HepG2 (cell line): ENCODE results near the gene DALRD3. TPM values are rescaled to one million over a fixed set of nuclear protein-coding genes. Genes with fewer than 3 reads are reported as not detected.
A peak's percentile ranks its signal among the peaks of the same experiment; 100 is the strongest.

Experiments used
- ATAC-seq: fragments of 200-7000 bp; cut with Tn5 transposase; 3 replicates; pipeline ENCODE4 v1.9.1; 2020; ENCODE audit warnings: mild to moderate bottlenecking, moderate library complexity
- BruUV-seq: library from RNA; stranded (reverse); fragments of 400-500 nt; replicated peaks from 2 replicates; lab custom pipeline; 2021; lab: Mats Ljungman, UMichigan
- CTCF ChIA-PET: fragments of 300-600 bp; formaldehyde crosslinking; extraction: SDS; loops from one replicate; lab custom pipeline; 2021; ENCODE audit warnings: low total read pairs, inconsistent platforms, low intra/inter-chr PET ratio; lab: Yijun Ruan, JAX
- POLR2A ChIA-PET: fragments of 350-600 bp; sonication (Branson Sonifier 250); formaldehyde crosslinking; loops from one replicate; lab custom pipeline; 2020; ENCODE audit warnings: antibody characterized with exemption, inconsistent platforms; lab: Yijun Ruan, JAX
- DNase-seq: peaks from one replicate; pipeline ENCODE4 v3.0.0-alpha.2; 2015; ENCODE audit warnings: low spot score
- FAIRE-seq: peaks from 3 replicates; lab custom pipeline; 2011; peaks lifted over from hg19 to GRCh38; lab: Jason Lieb, UNC
- H2AFZ ChIP-seq: one replicate; pipeline ENCODE4 v1.6.1; 2011; ENCODE audit warnings: low read length, inconsistent platforms
- H3K27ac ChIP-seq: fragments of 300-600 bp; 3 replicates; pipeline ENCODE4 v1.8.0; 2011; ENCODE audit warnings: mixed run types, mild to moderate bottlenecking, mixed read lengths, low read length, inconsistent platforms; ENCODE audit not compliant: insufficient read depth; ENCODE audit errors: extremely low read length
- H3K27me3 ChIP-seq, 2 experiments: fragments of 200-600 bp in 1 of 2; 2 replicates in 1 of 2; 3 replicates in 1 of 2; pipeline versions ENCODE4 v1.6.0 to v1.8.0; 2011; ENCODE audit warnings: low read length in 2 of 2, mild to moderate bottlenecking in 2 of 2, moderate library complexity in 2 of 2, inconsistent platforms in 1 of 2; ENCODE audit not compliant: insufficient read depth in 2 of 2, control insufficient read depth in 1 of 2
- H3K36me3 ChIP-seq, 2 experiments: fragments of 200-600 bp in 1 of 2; replicated peaks in 1 of 2; 2 replicates in 1 of 2; 3 replicates in 1 of 2; pipeline versions ENCODE4 v1.5.1 to v1.8.0; 2011; ENCODE audit warnings: low read length in 2 of 2, inconsistent platforms in 1 of 2; ENCODE audit not compliant: insufficient read depth in 2 of 2, control insufficient read depth in 1 of 2
- H3K4me1 ChIP-seq: 2 replicates; pipeline ENCODE4 v1.5.1; 2012; ENCODE audit warnings: low read length, inconsistent platforms; ENCODE audit not compliant: insufficient read depth
- H3K4me2 ChIP-seq: 2 replicates; pipeline ENCODE4 v1.6.0; 2011; ENCODE audit warnings: low read depth, low read length, inconsistent platforms
- H3K4me3 ChIP-seq, 3 experiments: fragments of 200-600 bp in 1 of 3; sonication (generic), shearing (Covaris generic) in 1 of 3; replicated peaks in 1 of 3; 2 replicates each; pipeline ENCODE4 v1.5.1; 2011 to 2016; ENCODE audit warnings: low read length in 3 of 3, inconsistent platforms in 2 of 3, low read depth in 2 of 3, mild to moderate bottlenecking in 2 of 3, control low read depth in 1 of 3, mixed read lengths in 1 of 3; ENCODE audit not compliant: insufficient read depth in 1 of 3
- H3K79me2 ChIP-seq: one replicate; pipeline ENCODE4 v1.6.1; 2011; ENCODE audit warnings: low read length, inconsistent platforms; ENCODE audit not compliant: insufficient read depth
- H3K9ac ChIP-seq: 2 replicates; pipeline ENCODE4 v1.6.0; 2011; ENCODE audit warnings: mild to moderate bottlenecking, low read depth, low read length, inconsistent platforms; ENCODE audit not compliant: insufficient read depth
- H3K9me3 ChIP-seq: 2 replicates; pipeline ENCODE4 v1.5.1; 2012; ENCODE audit warnings: mild to moderate bottlenecking, low read length
- H4K20me1 ChIP-seq: 2 replicates; pipeline ENCODE4 v1.6.0; 2011; ENCODE audit warnings: inconsistent platforms, mild to moderate bottlenecking, low read length, moderate library complexity; ENCODE audit not compliant: insufficient read depth
- KAT2B ChIP-seq: fragments of 150-350 bp; IDR thresholded peaks from 2 replicates; pipeline ENCODE4 v1.6.1; 2014; ENCODE audit warnings: low read depth, low read length, borderline replicate concordance
- KAT7 ChIP-seq: IDR thresholded peaks from 2 replicates; pipeline ENCODE4 v1.6.1; 2018; ENCODE audit warnings: borderline replicate concordance, missing compliant biosample characterization
- KDM2A ChIP-seq: sonication (generic); formaldehyde crosslinking; IDR thresholded peaks from 2 replicates; pipeline ENCODE4 v1.4.0; 2020; ENCODE audit warnings: low read depth, missing genetic modification reagents, borderline replicate concordance
- KDM5A ChIP-seq: fragments of 200-600 bp; sonication (generic); IDR thresholded peaks from 2 replicates; pipeline ENCODE4 v1.7.0; 2018; ENCODE audit warnings: antibody characterized with exemption, mild to moderate bottlenecking, low read length, borderline replicate concordance
- MED13 ChIP-seq: sonication (generic); formaldehyde crosslinking; IDR thresholded peaks from 2 replicates; pipeline ENCODE4 v1.5.0; 2020; ENCODE audit warnings: missing genetic modification reagents
- NBN ChIP-seq: fragments of 450-650 bp; conservative IDR thresholded peaks from 2 replicates; pipeline ENCODE4 v1.6.1; 2017
- NFE2L1 ChIP-seq: sonication (generic); formaldehyde crosslinking; IDR thresholded peaks from 2 replicates; pipeline ENCODE4 v1.4.0; 2020; ENCODE audit warnings: missing genetic modification reagents, mild to moderate bottlenecking, borderline replicate concordance
- NONO ChIP-seq, 2 experiments: fragments of 450-650 bp in 1 of 2; sonication (generic) in 1 of 2; formaldehyde crosslinking in 1 of 2; IDR thresholded peaks in 1 of 2; conservative IDR thresholded peaks in 1 of 2; 2 replicates each; pipeline versions ENCODE4 v1.6.1 to v1.8.0; 2017 to 2022; ENCODE audit warnings: mild to moderate bottlenecking in 1 of 2, missing genetic modification reagents in 1 of 2, moderate library complexity in 1 of 2
- NR2C2 ChIP-seq: sonication (generic); formaldehyde crosslinking; IDR thresholded peaks from 2 replicates; pipeline ENCODE4 v1.4.0; 2020; ENCODE audit warnings: missing genetic modification reagents, mild to moderate bottlenecking, moderate library complexity, borderline replicate concordance
- SP1 ChIP-seq, 2 experiments: fragments of 450-650 bp in 1 of 2; sonication (generic) in 1 of 2; formaldehyde crosslinking in 1 of 2; IDR thresholded peaks; 2 replicates each; pipeline versions ENCODE4 v1.4.0 to v1.6.1; 2016 to 2020; ENCODE audit warnings: missing genetic modification reagents in 1 of 2
- ZEB1 ChIP-seq: IDR thresholded peaks from 2 replicates; pipeline ENCODE4 v1.6.1; 2012; ENCODE audit warnings: mild to moderate bottlenecking, low read depth, inconsistent platforms; ENCODE audit not compliant: insufficient replicate concordance
- ZFY ChIP-seq: sonication (generic); formaldehyde crosslinking; IDR thresholded peaks from 2 replicates; pipeline ENCODE4 v1.4.0; 2020; ENCODE audit warnings: missing genetic modification reagents
- ZNF160 ChIP-seq: sonication (generic); formaldehyde crosslinking; IDR thresholded peaks from 2 replicates; pipeline ENCODE4 v1.8.0; 2022; ENCODE audit warnings: mild to moderate bottlenecking, inconsistent platforms, missing genetic modification reagents
- ZNF207 ChIP-seq: fragments of 450-650 bp; IDR thresholded peaks from 2 replicates; pipeline ENCODE4 v1.6.1; 2016; ENCODE audit warnings: antibody characterized with exemption, borderline replicate concordance
- ZNF33A ChIP-seq: sonication (generic); formaldehyde crosslinking; IDR thresholded peaks from 2 replicates; pipeline ENCODE4 v1.5.1; 2020; ENCODE audit warnings: missing genetic modification reagents, mild to moderate bottlenecking, moderate library complexity, borderline replicate concordance
- ZNF567 ChIP-seq: sonication (generic); formaldehyde crosslinking; IDR thresholded peaks from 2 replicates; pipeline ENCODE4 v1.8.1; 2023; ENCODE audit warnings: mild to moderate bottlenecking, missing genetic modification reagents, borderline replicate concordance
- ZNF713 ChIP-seq: sonication (generic); formaldehyde crosslinking; IDR thresholded peaks from 2 replicates; pipeline ENCODE4 v1.4.0; 2020; ENCODE audit warnings: mild to moderate bottlenecking, missing genetic modification reagents
- ZSCAN21 ChIP-seq: sonication (generic); formaldehyde crosslinking; IDR thresholded peaks from 2 replicates; pipeline ENCODE4 v1.8.0; 2022; ENCODE audit warnings: mild to moderate bottlenecking, missing genetic modification reagents, moderate library complexity, borderline replicate concordance
- WGBS: methylation state at CpG from one replicate; pipeline ENCODE4 v1.1.6; 2017; ENCODE audit warnings: low lambda C conversion rate; 5-methylcytosine and 5-hydroxymethylcytosine counted together
- in situ Hi-C: cut with HindIII; loops from 2 replicates; pipeline ENCODE4 v1.10.0; 2017; ENCODE audit warnings: low pct_unique_long_range_greater_than_20kb; ENCODE audit not compliant: extremely low pct_ligation_motif_present
- intact Hi-C: fragments of 100-400 bp; cut with micrococcal nuclease; formaldehyde crosslinking; loops from one replicate; pipeline ENCODE4 v1.10.0; 2022; ENCODE audit not compliant: unreplicated experiment
- polyA plus RNA-seq, 8 experiments: library from polyadenylated mRNA; depleted of rRNA in 3 of 8; stranded (reverse) in 7 of 8; unstranded in 1 of 8; fragments of >200 nt; fragmentation: Illumina TruSeq in 4 of 8; extraction: Trizol in 4 of 8; gene quantifications; 2 replicates each; pipeline versions ENCODE4 v1.2.1 to v1.2.3, GENCODE V29; 2011 to 2016; ENCODE audit warnings: low read depth in 4 of 8, missing spikeins in 1 of 8, mixed read lengths in 1 of 8; ENCODE audit not compliant: insufficient read depth in 1 of 8
- total RNA-seq, 5 experiments: library from RNA; depleted of rRNA; stranded (reverse); fragments of >200 nt; fragmentation: Illumina TruSeq; extraction: Trizol; gene quantifications; 2 replicates each; pipeline ENCODE4 v1.2.3, GENCODE V29; 2016; ENCODE audit warnings: low read depth in 1 of 5
- TF ChIP-seq, protein P1 (sequence below): IDR thresholded peaks from 2 replicates; pipeline ENCODE4 v1.6.1; 2012; ENCODE audit warnings: low read depth, low read length, improper control_type of control experiment
- TF ChIP-seq, protein P2 (sequence below): sonication (generic); formaldehyde crosslinking; IDR thresholded peaks from 2 replicates; pipeline ENCODE4 v1.4.0; 2020; ENCODE audit warnings: missing genetic modification reagents
- TF ChIP-seq, protein P3 (sequence below): sonication (generic); formaldehyde crosslinking; IDR thresholded peaks from 2 replicates; pipeline ENCODE4 v1.8.0; 2022; ENCODE audit warnings: missing genetic modification reagents, low read depth, mild to moderate bottlenecking, borderline replicate concordance

DALRD3 gene
- total and polyA plus RNA-seq, 2 of the 13 experiments (the other 11 are each of a cell fraction or from before 2014, with no cell fraction given) = 19.9 to 36.5 TPM

DNA sequence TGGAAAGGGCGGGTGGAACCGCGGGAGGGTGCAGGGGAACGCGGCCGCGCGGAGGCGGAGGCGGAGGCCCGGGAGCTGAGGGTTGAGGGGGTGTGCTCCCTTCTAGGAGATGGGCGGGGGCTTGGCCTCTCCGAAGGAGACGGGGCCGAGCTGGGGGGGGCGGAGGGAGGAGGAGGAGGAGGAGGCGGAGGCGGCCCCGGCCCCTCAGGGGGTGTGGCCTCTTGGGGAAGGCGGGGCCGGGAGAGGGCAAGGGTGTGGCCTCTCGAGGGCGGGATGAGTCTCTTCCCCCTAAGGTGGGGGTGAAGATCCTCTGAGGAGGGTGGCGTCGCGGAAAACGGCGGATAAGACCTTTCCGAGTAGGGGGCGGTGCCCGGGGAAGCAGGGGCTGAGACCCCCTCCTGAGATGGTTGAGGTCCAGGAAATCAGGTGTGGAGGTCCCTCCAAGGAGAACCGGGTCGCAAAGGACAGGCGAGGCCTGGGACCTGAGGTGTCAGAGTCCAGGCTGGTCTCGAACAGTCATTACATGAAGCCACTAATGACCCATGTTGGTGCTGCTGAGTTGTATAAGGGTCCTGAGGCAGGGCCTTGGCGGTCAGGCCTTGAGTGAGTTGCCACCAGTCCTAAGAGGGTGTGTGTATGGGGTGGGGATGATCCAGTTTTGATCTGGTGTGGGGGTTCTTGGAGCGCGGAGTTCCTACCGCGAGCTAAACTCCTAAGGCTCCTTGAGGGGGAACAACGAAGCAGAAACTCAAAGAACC lies 10.4 kb downstream of the DALRD3 start:
- POLR2A ChIA-PET = interaction anchor here (0.8 to 12.8 kb wide), 20 partner anchors 8 to 457 kb away, joined by 3 to 280 read pairs (median 6); partner anchors contain the start of genes AMT, DALRD3, IMPDH2 and LAMB2
- 23% methylated on average over 32 of the region's 41 CpGs for WGBS
- Histone ChIP-seq H3K9me3 (no peaks in the 10 kb centered on the region), H3K27ac (peak overlapping the region; percentile 86), H3K36me3 (peaks cover 8 to 16% of the 10 kb centered on the region in 2 experiments), H3K27me3 (no peaks in the 10 kb centered on the region), H3K79me2 (peaks cover 34% of the 10 kb centered on the region), H4K20me1 (peaks cover 17% of the 10 kb centered on the region), H3K4me3 (peak overlapping the region; percentile 74 to 88 (median 78)), H3K4me2 (peak overlapping the region; percentile 92), H3K9ac (peak overlapping the region; percentile 89), H2AFZ (no peak overlapping the region), H3K4me1 (peaks cover 51% of the 10 kb centered on the region)
- CTCF ChIA-PET = no interaction called here
- TSS peak; percentile 62 for BruUV-seq
- in situ Hi-C loops (no loop called here), intact Hi-C loops (no loop called here)
- ATAC-seq (peak; percentile 35), DNase-seq (peak; percentile 39), FAIRE-seq (no peak)
- no peak for TF ChIP-seq NFE2L1 (CRISPR knock-in tag)
- TF ChIP-seq KAT7 (CRISPR knock-in tag) = no peak
- no peak for TF ChIP-seq NONO (IDR thresholded peaks at IDR 0.05)
- TF ChIP-seq NONO (CRISPR knock-in tag; conservative IDR thresholded peaks at IDR 0.05) = no peak
- no peak for TF ChIP-seq KAT2B
- no peak for TF ChIP-seq ZEB1
- TF ChIP-seq ZNF567 = no peak
- peak; percentile 10; the same call in 1 of the 2 replicates for TF ChIP-seq KDM5A
- no peak for TF ChIP-seq ZSCAN21 (CRISPR knock-in tag)
- no peak for TF ChIP-seq ZFY
- TF ChIP-seq MED13 (CRISPR knock-in tag) = no peak
- TF ChIP-seq, protein P1, sequence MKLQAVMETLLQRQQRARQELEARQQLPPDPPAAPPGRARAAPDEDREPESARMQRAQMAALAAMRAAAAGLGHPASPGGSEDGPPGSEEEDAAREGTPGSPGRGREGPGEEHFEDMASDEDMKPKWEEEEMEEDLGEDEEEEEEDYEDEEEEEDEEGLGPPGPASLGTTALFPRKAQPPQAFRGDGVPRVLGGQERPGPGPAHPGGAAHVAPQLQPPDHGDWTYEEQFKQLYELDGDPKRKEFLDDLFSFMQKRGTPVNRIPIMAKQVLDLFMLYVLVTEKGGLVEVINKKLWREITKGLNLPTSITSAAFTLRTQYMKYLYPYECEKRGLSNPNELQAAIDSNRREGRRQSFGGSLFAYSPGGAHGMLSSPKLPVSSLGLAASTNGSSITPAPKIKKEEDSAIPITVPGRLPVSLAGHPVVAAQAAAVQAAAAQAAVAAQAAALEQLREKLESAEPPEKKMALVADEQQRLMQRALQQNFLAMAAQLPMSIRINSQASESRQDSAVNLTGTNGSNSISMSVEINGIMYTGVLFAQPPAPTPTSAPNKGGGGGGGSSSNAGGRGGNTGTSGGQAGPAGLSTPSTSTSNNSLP = no peak
- no peak for TF ChIP-seq ZNF207
- TF ChIP-seq KDM2A = no peak
- no peak for TF ChIP-seq ZNF33A (CRISPR knock-in tag)
- TF ChIP-seq, protein P2, sequence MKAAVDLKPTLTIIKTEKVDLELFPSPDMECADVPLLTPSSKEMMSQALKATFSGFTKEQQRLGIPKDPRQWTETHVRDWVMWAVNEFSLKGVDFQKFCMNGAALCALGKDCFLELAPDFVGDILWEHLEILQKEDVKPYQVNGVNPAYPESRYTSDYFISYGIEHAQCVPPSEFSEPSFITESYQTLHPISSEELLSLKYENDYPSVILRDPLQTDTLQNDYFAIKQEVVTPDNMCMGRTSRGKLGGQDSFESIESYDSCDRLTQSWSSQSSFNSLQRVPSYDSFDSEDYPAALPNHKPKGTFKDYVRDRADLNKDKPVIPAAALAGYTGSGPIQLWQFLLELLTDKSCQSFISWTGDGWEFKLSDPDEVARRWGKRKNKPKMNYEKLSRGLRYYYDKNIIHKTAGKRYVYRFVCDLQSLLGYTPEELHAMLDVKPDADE (CRISPR knock-in tag) = no peak
- no peak for TF ChIP-seq ZNF160 (CRISPR knock-in tag)
- TF ChIP-seq, protein P3, sequence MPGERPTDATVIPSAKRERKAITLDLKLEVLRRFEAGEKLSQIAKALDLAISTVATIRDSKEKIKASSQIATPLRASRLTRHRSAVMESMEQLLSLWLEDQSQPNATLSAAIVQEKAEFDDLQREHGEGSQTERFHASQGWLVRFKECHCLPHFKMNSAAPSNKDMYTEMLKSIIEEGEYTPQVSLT (CRISPR knock-in tag) = no peak
- TF ChIP-seq NBN = no peak
- no peak for TF ChIP-seq NR2C2 (CRISPR knock-in tag)
- TF ChIP-seq ZNF713 (CRISPR knock-in tag) = no peak
- TF ChIP-seq SP1 (IDR thresholded peaks at IDR 0.05) = no peak
- 0 out of 2 replicates have a peak, but pooled peaks have one; percentile 32 for TF ChIP-seq SP1 (CRISPR knock-in tag; IDR thresholded peaks at IDR 0.05)
